ENCODE measurements around the gene RFX3.

The RFX3 gene

DNA sequence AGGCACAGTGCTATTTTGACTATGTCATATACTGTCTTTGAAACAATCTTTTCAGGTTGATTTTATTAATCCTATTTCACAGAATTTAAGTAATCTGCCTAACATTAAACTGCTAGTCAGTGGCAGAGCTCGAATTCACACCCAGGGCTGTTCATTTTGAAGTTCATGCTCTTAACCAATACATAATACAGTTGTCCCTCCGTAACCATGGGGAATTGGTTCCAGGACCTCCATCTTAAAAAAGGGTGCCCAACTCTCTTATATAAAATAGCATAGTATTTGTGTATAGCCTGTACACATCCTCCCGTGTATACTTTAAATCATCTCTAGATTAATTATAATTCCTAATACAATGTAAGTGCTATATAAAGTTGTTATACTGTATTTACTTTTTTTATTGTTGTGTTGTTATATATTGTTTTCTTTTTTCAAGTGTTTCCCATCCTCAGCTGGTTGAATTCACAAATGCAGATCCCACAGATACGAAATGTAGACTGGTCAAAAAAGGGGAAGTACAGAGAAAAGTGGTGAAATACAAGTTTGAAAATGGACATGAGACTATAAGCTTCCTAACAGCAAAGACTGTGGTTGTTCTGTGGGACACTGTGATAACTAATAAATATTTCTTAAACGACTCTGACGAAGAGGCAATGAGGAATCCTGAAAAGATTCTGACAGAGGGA is 18.3 kb downstream of the RFX3 start:
- TF ChIP-seq, protein P1, sequence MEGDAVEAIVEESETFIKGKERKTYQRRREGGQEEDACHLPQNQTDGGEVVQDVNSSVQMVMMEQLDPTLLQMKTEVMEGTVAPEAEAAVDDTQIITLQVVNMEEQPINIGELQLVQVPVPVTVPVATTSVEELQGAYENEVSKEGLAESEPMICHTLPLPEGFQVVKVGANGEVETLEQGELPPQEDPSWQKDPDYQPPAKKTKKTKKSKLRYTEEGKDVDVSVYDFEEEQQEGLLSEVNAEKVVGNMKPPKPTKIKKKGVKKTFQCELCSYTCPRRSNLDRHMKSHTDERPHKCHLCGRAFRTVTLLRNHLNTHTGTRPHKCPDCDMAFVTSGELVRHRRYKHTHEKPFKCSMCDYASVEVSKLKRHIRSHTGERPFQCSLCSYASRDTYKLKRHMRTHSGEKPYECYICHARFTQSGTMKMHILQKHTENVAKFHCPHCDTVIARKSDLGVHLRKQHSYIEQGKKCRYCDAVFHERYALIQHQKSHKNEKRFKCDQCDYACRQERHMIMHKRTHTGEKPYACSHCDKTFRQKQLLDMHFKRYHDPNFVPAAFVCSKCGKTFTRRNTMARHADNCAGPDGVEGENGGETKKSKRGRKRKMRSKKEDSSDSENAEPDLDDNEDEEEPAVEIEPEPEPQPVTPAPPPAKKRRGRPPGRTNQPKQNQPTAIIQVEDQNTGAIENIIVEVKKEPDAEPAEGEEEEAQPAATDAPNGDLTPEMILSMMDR (IDR thresholded peaks at IDR 0.05; ENCODE audit: borderline replicate concordance, insufficient read depth, low read depth, low read length), result no peak
- H3K4me3 ChIP-seq (ENCODE audit: low read depth, low read length), result no peak overlapping the region

DNA sequence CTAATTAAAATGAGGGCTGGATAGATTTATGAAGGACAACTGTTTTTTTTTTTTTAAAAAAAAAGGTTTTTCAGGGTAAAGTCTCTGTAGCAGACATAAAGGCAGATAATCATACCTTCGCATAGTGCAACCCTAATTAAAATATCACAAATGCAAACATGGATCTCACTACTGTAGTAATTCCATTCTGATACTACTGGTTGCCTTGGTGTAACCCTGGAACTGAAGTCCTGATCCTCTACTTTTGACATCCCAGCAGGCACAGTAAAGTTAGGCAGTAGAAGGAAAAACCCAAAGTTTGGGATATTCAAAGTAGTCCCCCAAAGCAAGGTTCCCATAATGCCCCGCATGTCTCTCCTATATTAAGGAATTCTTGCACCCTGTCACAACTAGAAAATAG is 19.6 kb downstream of the RFX3 start:
- TF ChIP-seq, protein P1 (IDR thresholded peaks at IDR 0.05; ENCODE audit: borderline replicate concordance, insufficient read depth, low read depth, low read length), result no peak
- no peak overlapping the region for H3K4me3 ChIP-seq (ENCODE audit: low read depth, low read length)

DNA sequence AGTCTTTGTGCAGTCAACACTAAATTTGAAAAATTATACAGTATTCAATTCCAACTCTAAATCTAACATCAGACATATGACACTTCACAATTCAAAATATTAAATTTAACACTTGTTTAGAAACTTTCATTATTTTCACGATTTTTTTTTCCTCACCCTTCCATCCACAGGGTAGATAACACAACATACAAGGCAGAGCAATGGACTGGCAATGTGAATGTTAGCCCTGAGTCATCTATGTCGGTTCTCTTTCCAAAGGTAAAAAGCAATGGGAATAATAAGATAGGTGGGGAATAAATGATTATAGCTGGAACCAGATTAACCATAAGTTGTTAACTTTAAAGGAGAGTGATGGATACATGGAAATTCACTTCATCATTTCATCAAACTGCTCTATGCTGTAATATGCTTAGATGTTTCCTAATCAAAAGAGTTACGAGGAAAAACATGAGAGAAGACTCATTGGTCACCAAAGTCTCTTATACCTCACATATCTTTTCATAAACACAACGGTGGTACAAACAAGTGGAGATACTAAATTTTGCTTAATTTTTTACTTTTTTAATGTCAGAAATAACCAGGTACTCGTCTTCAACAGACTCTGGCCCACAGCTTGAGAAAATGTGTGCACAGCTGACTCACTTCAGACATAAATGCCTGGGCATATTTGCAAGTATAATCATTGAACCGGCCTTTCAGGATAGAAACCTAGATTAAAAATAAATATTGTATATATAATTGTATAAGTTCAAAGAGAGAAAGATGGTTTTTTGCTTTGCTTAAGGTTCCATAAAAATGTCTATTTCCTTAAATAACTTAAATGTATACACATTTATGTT is 23.0 kb downstream of the RFX3 start:
- H3K4me3 ChIP-seq (ENCODE audit: low read depth, low read length), result no peak overlapping the region
- TF ChIP-seq, protein P1 (IDR thresholded peaks at IDR 0.05; ENCODE audit: borderline replicate concordance, insufficient read depth, low read depth, low read length), result no peak

DNA sequence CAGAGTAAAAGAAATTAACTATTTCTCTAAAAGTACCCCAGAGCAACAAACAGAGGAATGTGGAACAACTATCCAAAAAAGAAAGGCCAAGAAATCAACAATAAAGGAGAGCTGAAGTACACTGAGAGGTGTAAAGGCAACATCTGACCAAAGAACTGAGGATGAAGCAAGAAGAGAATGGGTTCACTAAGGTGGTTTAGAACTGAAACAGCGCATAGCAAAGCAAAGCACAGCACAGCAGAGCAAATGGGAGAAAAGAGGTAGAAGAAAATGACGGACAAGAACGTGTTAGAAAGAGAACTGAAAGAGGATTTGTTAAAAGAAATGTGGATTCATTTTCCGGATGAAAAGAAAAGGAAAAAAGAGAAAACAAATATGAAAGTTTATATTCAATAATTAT is 25.8 kb downstream of the RFX3 start:
- H3K4me3 ChIP-seq (ENCODE audit: low read depth, low read length), result no peak overlapping the region

DNA sequence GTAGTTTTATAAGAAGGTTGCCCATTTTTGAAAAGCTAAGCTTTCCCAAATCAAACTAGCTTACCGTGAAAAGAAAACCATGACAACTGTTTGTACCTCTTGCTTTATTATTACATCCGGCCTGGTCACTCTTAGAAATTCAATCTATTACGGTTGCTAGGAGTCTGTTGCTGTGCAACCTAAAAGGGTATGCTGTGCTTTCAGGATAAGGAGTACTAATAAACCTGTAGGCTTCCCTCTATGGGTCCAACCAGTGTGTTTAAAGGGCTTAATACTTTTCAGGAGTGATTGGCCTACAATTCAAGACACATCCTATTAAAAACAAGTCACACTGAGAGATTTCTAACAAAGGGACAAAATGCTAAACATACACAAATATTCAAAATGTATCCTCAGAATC is 27.1 kb downstream of the RFX3 start:
- TF ChIP-seq, protein P1 (IDR thresholded peaks at IDR 0.05; ENCODE audit: borderline replicate concordance, insufficient read depth, low read depth, low read length), result no peak
- no peak overlapping the region for H3K4me3 ChIP-seq (ENCODE audit: low read depth, low read length)

More for the DNA sequence above, 25.8 kb downstream of the RFX3 start:
- TF ChIP-seq, protein P1 (IDR thresholded peaks at IDR 0.05; ENCODE audit: borderline replicate concordance, insufficient read depth, low read depth, low read length), result no peak

DNA sequence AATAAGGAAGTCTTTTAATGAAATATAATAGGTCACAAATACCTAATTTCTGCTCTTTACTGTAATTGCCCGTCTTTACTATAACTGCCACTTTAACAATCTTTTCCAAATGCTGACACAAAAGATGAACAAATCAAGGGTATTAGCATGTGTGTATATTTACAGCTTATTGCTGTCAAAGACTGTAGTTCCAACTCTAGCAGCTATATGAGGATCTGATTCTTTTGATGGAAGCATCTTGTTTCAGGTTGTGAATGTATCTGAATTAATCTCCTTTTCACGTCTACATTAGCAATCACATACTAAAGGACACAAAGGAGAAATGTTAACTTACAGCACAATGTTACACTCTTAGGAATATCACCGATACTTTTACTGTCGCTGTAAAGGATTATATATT is 27.9 kb downstream of the RFX3 start:
- H3K4me3 ChIP-seq (ENCODE audit: low read depth, low read length), result no peak overlapping the region
- TF ChIP-seq, protein P1 (IDR thresholded peaks at IDR 0.05; ENCODE audit: borderline replicate concordance, insufficient read depth, low read depth, low read length), result no peak

DNA sequence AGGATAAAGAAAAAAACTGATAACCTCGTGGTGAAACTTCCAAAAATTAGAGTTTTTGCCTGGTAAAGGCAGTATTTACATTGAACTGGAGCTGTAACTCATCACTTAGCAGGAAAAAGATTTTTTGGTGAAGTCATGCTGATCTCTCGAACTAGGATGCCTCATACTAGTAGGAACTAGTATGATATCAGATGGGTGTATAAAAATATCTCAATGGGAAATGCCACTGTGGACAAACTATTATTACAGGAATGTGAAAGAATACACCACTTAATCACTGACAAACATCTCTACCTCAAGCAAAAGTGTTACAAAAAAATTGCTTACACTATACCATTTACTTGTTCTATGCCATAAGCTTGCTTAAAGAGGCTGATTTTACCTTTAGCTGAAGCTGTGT is 28.4 kb downstream of the RFX3 start:
- TF ChIP-seq, protein P1 (IDR thresholded peaks at IDR 0.05; ENCODE audit: borderline replicate concordance, insufficient read depth, low read depth, low read length), result no peak

More for the DNA sequence above, 28.4 kb downstream of the RFX3 start:
- H3K4me3 ChIP-seq (ENCODE audit: low read depth, low read length), result no peak overlapping the region

All from GM12875 (cell line).